Mammary epithelial cell (primary cell): ENCODE results near the gene TTC7B.

Experiments used
- EZH2 ChIP-seq: IDR thresholded peaks from 2 replicates; pipeline ENCODE4 v1.6.1; 2012; ENCODE audit warnings: low read length, inconsistent platforms, borderline replicate concordance
- TF ChIP-seq, protein P1 (sequence below), 2 donors: IDR thresholded peaks in 1 of 2; conservative IDR thresholded peaks in 1 of 2; 2 replicates each; pipeline ENCODE4 v1.5.1; 2011 to 2012; ENCODE audit warnings: inconsistent platforms in 2 of 2, low read length in 2 of 2, mild to moderate bottlenecking in 2 of 2, control low read depth in 1 of 2, low read depth in 1 of 2; ENCODE audit not compliant: insufficient read depth in 1 of 2; ENCODE audit errors: extremely low read depth in 1 of 2

DNA sequence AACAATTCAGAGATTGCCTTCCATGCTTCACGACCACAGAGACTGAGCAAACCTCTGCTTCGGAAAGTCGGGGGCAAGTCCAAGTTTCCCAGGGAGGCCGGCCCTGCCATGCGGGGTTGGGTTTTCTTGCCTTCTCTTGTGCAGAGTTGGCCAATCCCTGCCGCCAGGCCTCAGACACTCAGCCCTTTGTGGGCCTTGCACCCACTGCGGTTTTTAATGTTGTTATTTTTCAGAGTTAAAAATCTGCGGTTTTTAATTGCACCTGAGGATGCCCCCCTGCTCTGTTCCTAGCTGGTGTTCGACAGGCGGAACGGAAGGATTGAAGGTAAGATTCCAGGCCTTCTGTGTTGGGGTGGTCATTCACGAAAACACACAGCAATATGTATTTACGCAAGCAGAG, 310.7 kb downstream of the TTC7B start:
- TF ChIP-seq, protein P1, sequence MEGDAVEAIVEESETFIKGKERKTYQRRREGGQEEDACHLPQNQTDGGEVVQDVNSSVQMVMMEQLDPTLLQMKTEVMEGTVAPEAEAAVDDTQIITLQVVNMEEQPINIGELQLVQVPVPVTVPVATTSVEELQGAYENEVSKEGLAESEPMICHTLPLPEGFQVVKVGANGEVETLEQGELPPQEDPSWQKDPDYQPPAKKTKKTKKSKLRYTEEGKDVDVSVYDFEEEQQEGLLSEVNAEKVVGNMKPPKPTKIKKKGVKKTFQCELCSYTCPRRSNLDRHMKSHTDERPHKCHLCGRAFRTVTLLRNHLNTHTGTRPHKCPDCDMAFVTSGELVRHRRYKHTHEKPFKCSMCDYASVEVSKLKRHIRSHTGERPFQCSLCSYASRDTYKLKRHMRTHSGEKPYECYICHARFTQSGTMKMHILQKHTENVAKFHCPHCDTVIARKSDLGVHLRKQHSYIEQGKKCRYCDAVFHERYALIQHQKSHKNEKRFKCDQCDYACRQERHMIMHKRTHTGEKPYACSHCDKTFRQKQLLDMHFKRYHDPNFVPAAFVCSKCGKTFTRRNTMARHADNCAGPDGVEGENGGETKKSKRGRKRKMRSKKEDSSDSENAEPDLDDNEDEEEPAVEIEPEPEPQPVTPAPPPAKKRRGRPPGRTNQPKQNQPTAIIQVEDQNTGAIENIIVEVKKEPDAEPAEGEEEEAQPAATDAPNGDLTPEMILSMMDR (conservative IDR thresholded peaks at IDR 0.05 in 1 of 2, IDR thresholded peaks at IDR 0.05 in 1 of 2; ENCODE audit: extremely low read depth in 1 of 2, insufficient read depth in 1 of 2, low read depth in 1 of 2, low read length in 2 of 2) = no peak
- no peak for TF ChIP-seq EZH2
